K562 (cell line): ENCODE results near the gene CARD10. TPM values are rescaled to one million over a fixed set of nuclear protein-coding genes. Genes with fewer than 3 reads are reported as not detected.
A peak's percentile ranks its signal among the peaks of the same experiment; 100 is the strongest.

ENCODE experiments used
- ATF7 ChIP-seq: fragments of 450-650 bp; IDR thresholded peaks from 2 replicates; pipeline ENCODE4 v1.7.1; 2014; ENCODE audit warnings: mild to moderate bottlenecking, moderate library complexity
- CEBPG ChIP-seq, 3 experiments: fragments of 200-800 bp in 1 of 3; sonication (Bioruptor generic) in 1 of 3; sonication (generic) in 1 of 3; formaldehyde crosslinking in 1 of 3; IDR thresholded peaks in 2 of 3; conservative IDR thresholded peaks in 1 of 3; 2 replicates each; pipeline versions ENCODE4 v1.6.1 to v1.8.0; 2016 to 2022; ENCODE audit warnings: missing compliant biosample characterization in 2 of 3, missing genetic modification characterization in 2 of 3, mild to moderate bottlenecking in 1 of 3, missing genetic modification reagents in 1 of 3
- GABPB2 ChIP-seq: fragments of 250-450 bp; sonication (Bioruptor Pico); conservative IDR thresholded peaks from 2 replicates; pipeline ENCODE4 v1.5.1; 2021; ENCODE audit warnings: mild to moderate bottlenecking
- MAX ChIP-seq: sonication (generic); formaldehyde crosslinking; IDR thresholded peaks from 2 replicates; pipeline ENCODE4 v1.9.0; 2022; ENCODE audit warnings: mild to moderate bottlenecking, missing genetic modification reagents
- MEIS2 ChIP-seq: fragments of 450-650 bp; IDR thresholded peaks from 2 replicates; pipeline ENCODE4 v1.6.1; 2014; ENCODE audit warnings: mild to moderate bottlenecking; ENCODE audit not compliant: partially characterized antibody
- MGA ChIP-seq: fragments of 450-650 bp; IDR thresholded peaks from 2 replicates; pipeline ENCODE4 v1.6.1; 2016; ENCODE audit warnings: mild to moderate bottlenecking, moderate library complexity
- TFAP4 ChIP-seq: sonication (generic); formaldehyde crosslinking; IDR thresholded peaks from 2 replicates; pipeline ENCODE4 v1.8.0; 2022; ENCODE audit warnings: missing genetic modification reagents, mild to moderate bottlenecking, moderate library complexity, borderline replicate concordance
- ZBTB7A ChIP-seq: IDR thresholded peaks from 2 replicates; pipeline ENCODE4 v1.6.1; 2011; ENCODE audit warnings: low read depth, mild to moderate bottlenecking, low read length, moderate library complexity, borderline replicate concordance; ENCODE audit not compliant: control insufficient read depth
- ZBTB9 ChIP-seq: fragments of 450-650 bp; formaldehyde crosslinking; IDR thresholded peaks from 2 replicates; pipeline ENCODE4 v1.4.0; 2020; ENCODE audit warnings: mild to moderate bottlenecking, moderate library complexity
- polyA plus RNA-seq, 8 experiments: library from polyadenylated mRNA; depleted of rRNA in 4 of 8; stranded (reverse) in 5 of 8; unstranded in 3 of 8; fragments of >200 nt; fragmentation: Nextera tagmentation in 2 of 8; fragmentation: Illumina TruSeq in 1 of 8; extraction: Ambion mirVana in 2 of 8; extraction: Trizol in 1 of 8; gene quantifications; 2 replicates each; pipeline versions ENCODE4 v1.2.1 to v1.2.3, GENCODE V29; 2011 to 2014; ENCODE audit warnings: inconsistent platforms in 1 of 8, missing spikeins in 1 of 8
- total RNA-seq, 7 experiments: library from RNA; depleted of rRNA in 6 of 7; stranded (reverse); fragments of >200 nt in 6 of 7; fragmentation: Illumina TruSeq in 2 of 7; extraction: Trizol in 2 of 7; gene quantifications; 2 replicates each; pipeline versions ENCODE4 v1.2.1 to v1.2.3, GENCODE V29; 2011 to 2021; ENCODE audit warnings: low replicate concordance in 1 of 7

Gene CARD10
- total and polyA plus RNA-seq, 9 of the 15 experiments (the other 6 are each of a cell fraction or from before 2014, with no cell fraction given), result 0.13 to 5.8 (median 1.6) TPM

GRCh38 chr22:37563153-37564081, 44.2 kb upstream of the CARD10 start (continued):
- peak; percentile 32; the same call in 1 of the 2 replicates for TF ChIP-seq MGA
- TF ChIP-seq ATF7, result peak; percentile 77
- TF ChIP-seq TFAP4, result peak; percentile 19; the same call in 1 of the 2 replicates
- TF ChIP-seq MEIS2, result peak; percentile 31
- peak; percentile 45; the same call in 1 of the 2 replicates for TF ChIP-seq CEBPG (CRISPR knock-in tag; IDR thresholded peaks at IDR 0.05)
- no peak for TF ChIP-seq CEBPG (tag; conservative IDR thresholded peaks at IDR 0.05 in 1 of 2, IDR thresholded peaks at IDR 0.05 in 1 of 2)
- TF ChIP-seq MAX (CRISPR knock-in tag), result 0 out of 2 replicates have a peak, but pooled peaks have one; percentile 23
- no peak for TF ChIP-seq GABPB2
- no peak for TF ChIP-seq ZBTB9
- TF ChIP-seq ZBTB7A, result peak; percentile 17; the same call in 1 of the 2 replicates
